ENCODE measurements around the gene PCYT1A.

PCYT1A gene

DNA sequence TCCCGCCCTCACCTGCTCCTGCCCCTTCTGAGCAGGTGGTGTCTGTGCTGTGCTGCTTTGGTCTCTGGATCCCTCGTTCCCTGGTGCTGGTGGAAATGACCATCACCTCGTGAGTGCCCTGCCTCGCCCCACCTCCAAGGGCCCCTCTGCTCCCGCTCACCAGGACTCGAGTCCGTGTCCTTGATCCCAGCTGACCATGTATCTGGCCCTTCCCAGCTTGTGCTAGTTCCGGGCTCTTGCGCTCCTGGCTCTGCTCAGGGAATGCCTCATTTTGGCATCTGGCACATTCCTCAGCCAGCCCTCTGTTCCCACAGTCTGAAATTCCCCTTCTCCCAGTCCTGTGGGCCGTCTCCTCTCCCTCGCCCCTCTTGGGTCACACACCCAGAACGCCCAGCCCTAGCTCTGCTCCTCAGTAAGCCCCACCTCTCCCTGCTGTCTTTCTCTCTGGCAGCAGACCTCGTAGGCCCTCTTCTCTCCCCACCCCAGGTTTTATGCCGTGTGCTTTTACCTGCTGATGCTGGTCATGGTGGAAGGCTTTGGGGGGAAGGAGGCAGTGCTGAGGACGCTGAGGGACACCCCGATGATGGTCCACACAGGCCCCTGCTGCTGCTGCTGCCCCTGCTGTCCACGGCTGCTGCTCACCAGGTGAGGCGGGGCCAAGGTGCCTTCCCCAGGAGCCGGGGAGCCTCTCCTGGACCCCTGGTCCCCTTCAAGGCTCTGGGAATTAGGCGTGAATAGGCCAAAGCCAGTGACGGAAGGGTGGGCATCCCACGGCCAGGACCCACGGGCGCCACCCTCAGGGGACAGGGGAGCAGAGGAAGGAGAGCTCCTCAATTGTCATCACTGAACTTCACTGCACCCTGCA is 59.7 kb downstream of the PCYT1A start:
- no peak overlapping the region for H3K4me3 ChIP-seq (replicated peaks; ENCODE audit: low read depth, low read length)
- TF ChIP-seq, protein P1, sequence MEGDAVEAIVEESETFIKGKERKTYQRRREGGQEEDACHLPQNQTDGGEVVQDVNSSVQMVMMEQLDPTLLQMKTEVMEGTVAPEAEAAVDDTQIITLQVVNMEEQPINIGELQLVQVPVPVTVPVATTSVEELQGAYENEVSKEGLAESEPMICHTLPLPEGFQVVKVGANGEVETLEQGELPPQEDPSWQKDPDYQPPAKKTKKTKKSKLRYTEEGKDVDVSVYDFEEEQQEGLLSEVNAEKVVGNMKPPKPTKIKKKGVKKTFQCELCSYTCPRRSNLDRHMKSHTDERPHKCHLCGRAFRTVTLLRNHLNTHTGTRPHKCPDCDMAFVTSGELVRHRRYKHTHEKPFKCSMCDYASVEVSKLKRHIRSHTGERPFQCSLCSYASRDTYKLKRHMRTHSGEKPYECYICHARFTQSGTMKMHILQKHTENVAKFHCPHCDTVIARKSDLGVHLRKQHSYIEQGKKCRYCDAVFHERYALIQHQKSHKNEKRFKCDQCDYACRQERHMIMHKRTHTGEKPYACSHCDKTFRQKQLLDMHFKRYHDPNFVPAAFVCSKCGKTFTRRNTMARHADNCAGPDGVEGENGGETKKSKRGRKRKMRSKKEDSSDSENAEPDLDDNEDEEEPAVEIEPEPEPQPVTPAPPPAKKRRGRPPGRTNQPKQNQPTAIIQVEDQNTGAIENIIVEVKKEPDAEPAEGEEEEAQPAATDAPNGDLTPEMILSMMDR (IDR thresholded peaks at IDR 0.05; ENCODE audit: low read depth, low read length, missing control alignments): no peak
- DNase-seq (ENCODE audit: extremely low read depth, low read depth): no peak

DNA sequence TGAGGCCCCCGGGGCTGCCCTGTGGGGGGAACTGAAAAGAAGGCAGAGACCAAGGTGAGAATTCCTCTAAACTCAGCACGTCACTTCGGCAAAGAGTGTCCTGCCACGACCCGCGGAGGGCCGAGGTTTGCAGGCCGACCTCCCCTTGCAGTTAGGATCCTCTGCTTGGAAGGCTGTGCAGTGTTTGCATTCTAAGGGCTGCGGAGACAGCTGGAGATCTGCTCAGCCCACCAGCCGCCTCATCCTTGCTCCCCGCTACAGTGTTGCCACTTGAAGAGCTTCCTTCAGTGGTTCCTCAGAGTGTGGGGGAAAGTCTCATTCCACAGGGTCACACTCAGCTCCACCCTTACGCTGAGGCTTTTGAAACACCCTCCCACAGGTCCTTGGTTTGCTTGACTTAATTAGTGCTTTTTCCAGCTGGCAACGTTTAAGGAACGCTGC is 60.4 kb downstream of the PCYT1A start:
- H3K4me3 ChIP-seq (replicated peaks; ENCODE audit: low read depth, low read length): no peak overlapping the region
- DNase-seq (ENCODE audit: extremely low read depth, low read depth): no peak
- TF ChIP-seq, protein P1 (IDR thresholded peaks at IDR 0.05; ENCODE audit: low read depth, low read length, missing control alignments): no peak

DNA sequence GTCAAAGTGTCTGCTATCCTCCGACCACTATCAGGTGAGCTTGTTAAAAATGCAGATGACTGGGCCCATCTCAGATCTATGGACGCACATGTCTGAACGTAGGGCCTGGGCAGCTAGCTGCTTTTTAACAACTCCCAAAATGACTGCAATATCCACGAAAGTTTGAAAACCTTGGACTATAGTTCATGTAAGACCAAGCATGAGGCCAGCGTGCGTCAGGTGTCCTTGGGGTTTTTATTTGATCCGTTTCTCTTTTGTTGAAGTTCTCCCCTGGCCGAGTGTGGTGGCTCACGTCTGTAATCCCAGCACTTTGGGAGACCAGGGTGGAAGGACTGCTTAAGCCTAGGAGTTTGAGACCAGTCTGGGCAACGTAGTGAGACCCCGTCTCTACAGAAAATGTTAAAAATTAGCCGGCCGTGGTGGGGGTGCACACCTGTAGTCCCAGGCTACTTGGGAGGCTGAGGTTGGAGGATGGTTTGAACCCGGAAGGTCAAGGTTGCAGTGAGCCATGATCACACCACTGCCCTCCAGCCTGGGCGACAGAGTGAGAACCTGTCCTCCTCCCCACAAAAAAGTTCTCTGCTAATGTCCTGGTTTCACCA is 61.7 kb downstream of the PCYT1A start:
- H3K4me3 ChIP-seq (replicated peaks; ENCODE audit: low read depth, low read length): no peak overlapping the region
- no peak for DNase-seq (ENCODE audit: extremely low read depth, low read depth)
- TF ChIP-seq, protein P1 (IDR thresholded peaks at IDR 0.05; ENCODE audit: low read depth, low read length, missing control alignments): no peak

DNA sequence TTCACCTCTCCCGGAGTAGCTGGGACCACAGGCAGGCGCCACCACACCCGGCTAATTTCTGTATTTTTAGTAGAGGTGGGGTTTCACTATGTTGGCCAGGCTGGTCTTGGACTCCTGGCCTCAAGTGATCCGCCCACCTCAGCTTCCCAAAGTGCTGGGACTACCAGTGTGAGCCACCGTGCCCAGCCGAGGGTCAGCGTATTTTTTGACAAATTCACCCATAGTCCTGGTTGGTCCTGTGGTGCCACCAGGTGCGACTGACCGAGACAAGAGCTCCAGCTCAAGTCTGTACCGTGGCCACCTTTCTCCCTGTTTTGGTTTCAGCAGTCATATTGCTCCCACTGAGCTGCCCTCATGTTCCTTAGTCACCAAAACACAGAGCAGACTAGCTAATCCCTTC is 62.4 kb downstream of the PCYT1A start:
- TF ChIP-seq, protein P1 (IDR thresholded peaks at IDR 0.05; ENCODE audit: low read depth, low read length, missing control alignments): no peak
- H3K4me3 ChIP-seq (replicated peaks; ENCODE audit: low read depth, low read length): no peak overlapping the region
- no peak for DNase-seq (ENCODE audit: extremely low read depth, low read depth)

DNA sequence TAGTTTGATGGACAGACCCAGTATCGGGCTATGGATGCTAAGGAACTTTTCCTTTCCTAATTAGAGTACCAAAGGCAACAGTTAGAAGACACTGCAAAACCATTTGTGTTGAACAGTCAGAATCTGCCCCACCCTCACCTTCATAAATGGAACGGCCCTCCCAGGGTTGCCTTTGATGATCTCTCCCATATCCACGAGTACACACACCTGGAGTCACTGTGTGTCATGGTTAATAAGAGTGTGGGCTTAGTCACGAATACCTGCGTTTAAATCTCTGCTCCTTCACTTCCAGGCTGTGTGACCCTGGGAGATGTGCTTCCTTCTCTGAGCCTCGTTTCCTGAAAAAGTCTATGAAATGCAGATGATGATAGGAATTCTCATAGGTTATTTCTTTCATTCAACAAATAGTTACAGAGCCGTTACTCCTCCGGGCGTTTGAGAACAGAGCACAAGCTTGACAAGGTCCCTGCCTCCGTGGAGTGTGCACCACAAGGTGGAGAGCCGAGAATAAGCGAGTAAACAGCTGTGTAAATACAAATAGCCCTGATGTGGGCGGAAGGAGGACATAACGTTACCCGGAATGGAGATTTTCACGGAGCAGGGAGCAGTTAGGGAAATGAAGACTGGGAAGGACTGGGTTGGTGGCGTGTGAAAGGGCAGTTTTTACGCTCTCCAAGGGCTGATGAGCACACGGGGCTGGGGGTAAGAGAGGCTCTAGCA is 64.5 kb downstream of the PCYT1A start:
- no peak for DNase-seq (ENCODE audit: extremely low read depth, low read depth)
- H3K4me3 ChIP-seq (replicated peaks; ENCODE audit: low read depth, low read length): no peak overlapping the region
- TF ChIP-seq, protein P1 (IDR thresholded peaks at IDR 0.05; ENCODE audit: low read depth, low read length, missing control alignments): no peak

DNA sequence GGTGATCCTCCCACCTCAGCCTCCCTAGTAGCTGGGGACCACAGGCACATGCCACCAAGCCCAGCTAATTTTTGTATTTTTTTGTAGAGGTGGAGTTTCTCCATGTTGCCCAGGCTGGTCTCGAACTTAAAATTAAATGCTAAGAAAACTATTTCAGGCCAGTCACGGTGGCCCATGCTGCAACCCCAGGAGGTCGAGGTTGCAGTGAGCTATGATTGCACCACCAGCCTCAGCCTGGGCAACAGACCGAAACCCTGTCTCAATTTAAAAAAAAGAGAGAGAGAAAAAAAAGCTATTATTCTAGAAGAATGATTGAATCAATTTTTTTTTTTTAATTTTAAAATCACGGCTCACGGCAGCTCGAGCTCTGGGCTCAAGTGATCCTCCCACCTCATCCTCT is 66.5 kb downstream of the PCYT1A start:
- TF ChIP-seq, protein P1 (IDR thresholded peaks at IDR 0.05; ENCODE audit: low read depth, low read length, missing control alignments): no peak
- DNase-seq (ENCODE audit: extremely low read depth, low read depth): no peak
- no peak overlapping the region for H3K4me3 ChIP-seq (replicated peaks; ENCODE audit: low read depth, low read length)

All from HFF-Myc (cell line).